NB4 (cell line): ENCODE results near the gene ADAM11.

Experiments used
- DNase-seq: peaks from one replicate; pipeline ENCODE4 v3.0.0; 2010; ENCODE audit warnings: low read depth
- H3K4me3 ChIP-seq: one replicate; pipeline ENCODE4 v1.5.1; 2011; ENCODE audit warnings: mild to moderate bottlenecking, low read depth, low read length, moderate library complexity
- CTCF ChIP-seq: IDR thresholded peaks from one replicate; pipeline ENCODE4 v1.5.1; 2012; ENCODE audit warnings: low read depth, low read length
- MAX ChIP-seq: IDR thresholded peaks from 2 replicates; pipeline ENCODE4 v1.6.1; 2011; ENCODE audit warnings: low read depth, low read length
- MYC ChIP-seq: IDR thresholded peaks from 2 replicates; pipeline ENCODE4 v1.6.1; 2011; ENCODE audit warnings: low read depth, low read length
- POLR2A ChIP-seq: IDR thresholded peaks from 2 replicates; pipeline ENCODE4 v1.6.1; 2011; ENCODE audit warnings: mild to moderate bottlenecking; ENCODE audit not compliant: insufficient read length; ENCODE audit errors: extremely low read depth

Gene ADAM11

GRCh38 chr17:44773140-44773539, 14.4 kb downstream of the ADAM11 start:
- no peak for DNase-seq
- TF ChIP-seq POLR2A (no peak), CTCF (no peak), MAX (no peak), MYC (no peak)

GRCh38 chr17:44774271-44775135, 15.7 kb downstream of the ADAM11 start:
- peak overlapping the region; percentile 44 for H3K4me3 ChIP-seq
- TF ChIP-seq CTCF (peak; percentile 93), POLR2A (no peak), MAX (peak; percentile 30; the same call in 1 of the 2 replicates), MYC (no peak)
- DNase-seq = peak; percentile 87

More at GRCh38 chr17:44773140-44773539, 14.4 kb downstream of the ADAM11 start:
- H3K4me3 ChIP-seq = no peak overlapping the region

GRCh38 chr17:44775136-44775837, 16.5 kb downstream of the ADAM11 start:
- H3K4me3 ChIP-seq = peak overlapping the region; percentile 44
- peak; percentile 98 for DNase-seq
- peak; percentile 89 for TF ChIP-seq MAX
- TF ChIP-seq CTCF = no peak
- peak; percentile 68; the same call in 1 of the 2 replicates for TF ChIP-seq MYC
- TF ChIP-seq POLR2A = peak; percentile 65

GRCh38 chr17:44775838-44776621, 17.2 kb downstream of the ADAM11 start:
- H3K4me3 ChIP-seq = peak overlapping the region; percentile 34
- TF ChIP-seq MYC = no peak
- TF ChIP-seq MAX = no peak
- no peak for TF ChIP-seq CTCF
- no peak for TF ChIP-seq POLR2A
- no peak for DNase-seq

- H3K4me3 ChIP-seq = no peak overlapping the region
- no peak for TF ChIP-seq MYC
- DNase-seq = no peak
Measured at GRCh38 chr17:44776628-44777393, 18.0 kb downstream of the ADAM11 start.
